PC-3 (cell line): ENCODE measurements around the gene FHL2. TPM values are rescaled to one million over a fixed set of nuclear protein-coding genes. Genes with fewer than 3 reads are reported as not detected.

Experiments
- ATAC-seq: fragments of 200-7000 bp; cut with Tn5 transposase; 2 replicates; pipeline ENCODE4 v1.9.1; 2020; ENCODE audit warnings: mild to moderate bottlenecking, moderate library complexity
- BruUV-seq: library from RNA; stranded (reverse); fragments of 400-500 nt; replicated peaks from 2 replicates; lab custom pipeline; 2021; lab: Mats Ljungman, UMichigan
- CTCF ChIA-PET: fragments of 300-600 bp; sonication (Branson Sonifier 250); formaldehyde crosslinking; loops from one replicate; lab custom pipeline; 2022; ENCODE audit warnings: antibody characterized with exemption; lab: Charles Lee
- POLR2A ChIA-PET: fragments of 300-600 bp; sonication (Branson Sonifier 250); formaldehyde crosslinking; loops from one replicate; lab custom pipeline; 2022; ENCODE audit warnings: antibody characterized with exemption; ENCODE audit not compliant: unreplicated experiment; lab: Charles Lee
- DNase-seq: peaks from one replicate; pipeline ENCODE4 v3.0.0-alpha.2; 2015
- H2AFZ ChIP-seq: fragments of 300-600 bp; sonication (generic); 2 replicates; pipeline ENCODE4 v1.6.0; 2016; ENCODE audit warnings: antibody characterized with exemption, low read length
- H3F3A ChIP-seq: fragments of 300-600 bp; sonication (generic); one replicate; pipeline ENCODE4 v1.6.0; 2017; ENCODE audit warnings: antibody characterized with exemption, low read length, control low read depth, mild to moderate bottlenecking; ENCODE audit not compliant: unreplicated experiment
- H3K27ac ChIP-seq: fragments of 300-600 bp; sonication (generic); 2 replicates; pipeline ENCODE4 v1.5.1; 2016; ENCODE audit warnings: mild to moderate bottlenecking, low read length
- H3K27me3 ChIP-seq: fragments of 300-600 bp; sonication (generic); 2 replicates; pipeline ENCODE4 v1.6.1; 2016; ENCODE audit warnings: low read length, mixed read lengths
- H3K36me3 ChIP-seq: fragments of 300-600 bp; sonication (generic); 2 replicates; pipeline ENCODE4 v1.6.1; 2016; ENCODE audit warnings: low read depth, mixed run types, low read length, mixed read lengths
- H3K4me1 ChIP-seq: fragments of 300-600 bp; sonication (generic); 2 replicates; pipeline ENCODE4 v1.5.1; 2016; ENCODE audit warnings: low read length; ENCODE audit not compliant: insufficient read depth
- H3K4me2 ChIP-seq: fragments of 300-600 bp; sonication (generic); 2 replicates; pipeline ENCODE4 v1.6.0; 2016; ENCODE audit warnings: low read length
- H3K4me3 ChIP-seq: fragments of 300-600 bp; sonication (generic); 2 replicates; pipeline ENCODE4 v1.5.1; 2016; ENCODE audit warnings: mild to moderate bottlenecking, low read length, mixed read lengths
- H3K79me2 ChIP-seq: fragments of 300-600 bp; sonication (generic); 2 replicates; pipeline ENCODE4 v1.6.1; 2017; ENCODE audit warnings: low read length, mixed read lengths
- H3K9ac ChIP-seq: fragments of 300-600 bp; sonication (generic); 2 replicates; pipeline ENCODE4 v1.6.0; 2016; ENCODE audit warnings: mild to moderate bottlenecking, low read length
- H3K9me2 ChIP-seq: fragments of 300-600 bp; sonication (generic); replicated peaks from 2 replicates; pipeline ENCODE4 v1.6.1; 2016; ENCODE audit warnings: mixed run types, low read length, mixed read lengths
- H3K9me3 ChIP-seq: fragments of 300-600 bp; sonication (generic); 2 replicates; pipeline ENCODE4 v1.6.1; 2016; ENCODE audit warnings: low read length, mixed read lengths
- H4K20me1 ChIP-seq: fragments of 300-600 bp; sonication (generic); 2 replicates; pipeline ENCODE4 v1.6.1; 2016; ENCODE audit warnings: low read length, mixed read lengths
- CTCF ChIP-seq: fragments of 300-600 bp; sonication (generic); conservative IDR thresholded peaks from 2 replicates; pipeline ENCODE4 v1.5.1; 2017; ENCODE audit warnings: antibody characterized with exemption, low read depth, mild to moderate bottlenecking, low read length
- EZH2 ChIP-seq: fragments of 300-600 bp; sonication (generic); IDR thresholded peaks from one replicate; pipeline ENCODE4 v1.6.1; 2017; ENCODE audit warnings: antibody characterized with exemption, mild to moderate bottlenecking, low read length; ENCODE audit not compliant: unreplicated experiment
- EZH2phosphoT487 ChIP-seq: fragments of 300-600 bp; sonication (generic); IDR thresholded peaks from 2 replicates; pipeline ENCODE4 v1.6.1; 2018; ENCODE audit warnings: mild to moderate bottlenecking, antibody characterized with exemption, low read length, borderline replicate concordance
- intact Hi-C: fragments of 100-400 bp; cut with micrococcal nuclease; formaldehyde crosslinking; loops from 2 replicates; pipeline ENCODE4 v1.9.0; 2023
- total RNA-seq: library from RNA; depleted of rRNA; stranded (reverse); fragments of >200 nt; gene quantifications from 2 replicates; pipeline ENCODE4 v1.2.3, GENCODE V29; 2014

FHL2 gene
- total RNA-seq, 1 experiment from 2014 or later, result 118 TPM

GRCh38 chr2:105335469-105335868 is 63.4 kb downstream of the FHL2 start:
- Histone ChIP-seq H3F3A (no peaks in the 10 kb centered on the region), H3K79me2 (peaks cover 47% of the 10 kb centered on the region), H4K20me1 (peaks cover 9% of the 10 kb centered on the region; the same call in 1 of the 2 replicates), H3K9me2 (no peaks in the 10 kb centered on the region), H3K27me3 (no peaks in the 10 kb centered on the region), H2AFZ (no peak overlapping the region), H3K4me1 (peaks cover 26% of the 10 kb centered on the region), H3K36me3 (peaks cover 8% of the 10 kb centered on the region; the same call in 1 of the 2 replicates), H3K4me3 (no peak overlapping the region), H3K4me2 (no peak overlapping the region), H3K9ac (no peak overlapping the region), H3K9me3 (no peaks in the 10 kb centered on the region), H3K27ac (no peak overlapping the region)
- BruUV-seq, result no TSS peak
- ATAC-seq (no peak), DNase-seq (no peak)
- no peak for TF ChIP-seq EZH2phosphoT487
- TF ChIP-seq CTCF, result no peak
- TF ChIP-seq EZH2, result no peak
- intact Hi-C loops, result no loop called here
- POLR2A ChIA-PET, result no interaction called here
- CTCF ChIA-PET, result interaction anchor here (0.6 kb wide), 1 partner anchor 185 kb away, joined by 4 read pairs; no protein-coding TSS in a partner anchor

- H3K9me2 ChIP-seq, result no peaks in the 10 kb centered on the region
- H3K4me3 ChIP-seq, result no peak overlapping the region
- H3K9me3 ChIP-seq, result no peaks in the 10 kb centered on the region
- no peak overlapping the region for H3K9ac ChIP-seq
- no peak overlapping the region for H3K4me2 ChIP-seq
- TF ChIP-seq EZH2 (no peak), EZH2phosphoT487 (no peak), CTCF (no peak)
- no peak overlapping the region for H2AFZ ChIP-seq
- H3K4me1 ChIP-seq, result peaks cover 30% of the 10 kb centered on the region
- no peaks in the 10 kb centered on the region for H3K27me3 ChIP-seq
- intact Hi-C loops, result no loop called here
- H3K27ac ChIP-seq, result no peak overlapping the region
- no peaks in the 10 kb centered on the region for H3K36me3 ChIP-seq
- H3K79me2 ChIP-seq, result peaks cover 43% of the 10 kb centered on the region
- ChIA-PET POLR2A (no interaction called here), CTCF (no interaction called here)
- no peak for ATAC-seq
- peaks cover 7% of the 10 kb centered on the region; the same call in 1 of the 2 replicates for H4K20me1 ChIP-seq
- no peaks in the 10 kb centered on the region for H3F3A ChIP-seq
- no peak for DNase-seq
- BruUV-seq, result no TSS peak
Observed at GRCh38 chr2:105334211-105334610, 64.6 kb downstream of the FHL2 start.

GRCh38 chr2:105330681-105331375 is 68.0 kb downstream of the FHL2 start:
- H3K36me3 ChIP-seq, result no peaks in the 10 kb centered on the region
- POLR2A ChIA-PET, result no interaction called here
- peak overlapping the region; percentile 95 for H3K4me2 ChIP-seq
- DNase-seq (peak; percentile 60), ATAC-seq (peak; percentile 12; the same call in 1 of the 2 replicates)
- H3K9me3 ChIP-seq, result no peaks in the 10 kb centered on the region
- H3K27ac ChIP-seq, result 0 out of 2 replicates have a peak overlapping the region, but pooled peaks have one; percentile 35
- peaks cover 43% of the 10 kb centered on the region for H3K4me1 ChIP-seq
- H3K4me3 ChIP-seq, result no peak overlapping the region; the same call in 1 of the 2 replicates
- TF ChIP-seq CTCF, result no peak
- TF ChIP-seq EZH2, result no peak
- no peak for TF ChIP-seq EZH2phosphoT487
- H3F3A ChIP-seq, result no peaks in the 10 kb centered on the region
- BruUV-seq, result no TSS peak
- no peak overlapping the region; the same call in 1 of the 2 replicates for H3K9ac ChIP-seq
- intact Hi-C loops, result no loop called here
- H3K79me2 ChIP-seq, result peaks cover 42% of the 10 kb centered on the region
- no peaks in the 10 kb centered on the region for H3K9me2 ChIP-seq
- peak overlapping the region; percentile 94 for H2AFZ ChIP-seq
- CTCF ChIA-PET, result no interaction called here
- H3K27me3 ChIP-seq, result no peaks in the 10 kb centered on the region
- no peaks in the 10 kb centered on the region for H4K20me1 ChIP-seq
